ENCODE results near the gene GRM8.
"Not testable (repeated sequence)": the region's sequence is repeated elsewhere in the genome, so short reads cannot be mapped to it uniquely, and the experiment has no call there.

Gene GRM8

GRCh38 chr7:126702242-126703016 lies 550.3 kb downstream of the GRM8 start:
- peak; percentile 46 for DNase-seq

GRCh38 chr7:126700807-126701604 lies 551.7 kb downstream of the GRM8 start:
- peak; percentile 97 for DNase-seq

- no peak for DNase-seq
These were observed 553.0 kb downstream of the GRM8 start for GRCh38 chr7:126699707-126700106.

GRCh38 chr7:126698909-126699308 lies 553.8 kb downstream of the GRM8 start:
- DNase-seq = no peak

GRCh38 chr7:126698446-126698845 lies 554.3 kb downstream of the GRM8 start:
- no peak for DNase-seq

- DNase-seq = no peak
These were observed 556.3 kb downstream of the GRM8 start for GRCh38 chr7:126696256-126697038.

- DNase-seq = no peak
These were observed 561.6 kb downstream of the GRM8 start for GRCh38 chr7:126690848-126691751.

- DNase-seq = no peak
These were observed 562.6 kb downstream of the GRM8 start for GRCh38 chr7:126690104-126690503.

- peak; percentile 92 for DNase-seq
These were observed 563.7 kb downstream of the GRM8 start for GRCh38 chr7:126689037-126689436.

- no peak for DNase-seq
These were observed 566.3 kb downstream of the GRM8 start for GRCh38 chr7:126686474-126686873.

GRCh38 chr7:126685596-126685995 lies 567.1 kb downstream of the GRM8 start:
- DNase-seq = no peak

- DNase-seq = no peak
These were observed 567.6 kb downstream of the GRM8 start for GRCh38 chr7:126685018-126685573.

GRCh38 chr7:126682176-126682575 lies 570.6 kb downstream of the GRM8 start:
- no peak for DNase-seq

- not testable (repeated sequence) for DNase-seq
These were observed 584.0 kb downstream of the GRM8 start for GRCh38 chr7:126668762-126669161.

- DNase-seq = no peak
These were observed 584.4 kb downstream of the GRM8 start for GRCh38 chr7:126668367-126668752.

GRCh38 chr7:126667742-126668366 lies 584.9 kb downstream of the GRM8 start:
- DNase-seq = no peak

- DNase-seq = no peak
These were observed 589.9 kb downstream of the GRM8 start for GRCh38 chr7:126662856-126663255.

- DNase-seq = no peak
These were observed 593.6 kb downstream of the GRM8 start for GRCh38 chr7:126659124-126659523.

- DNase-seq = no peak
These were observed 594.1 kb downstream of the GRM8 start for GRCh38 chr7:126658684-126659083.

GRCh38 chr7:126657599-126658358 lies 595.0 kb downstream of the GRM8 start:
- no peak for DNase-seq

GRCh38 chr7:126657137-126657536 lies 595.6 kb downstream of the GRM8 start:
- no peak for DNase-seq

Data from fibroblast of skin of right quadriceps (primary cell).